D341Med (cell line): Measurements from ENCODE around the gene GCSAML.
"Not testable (repeated sequence)": the region's sequence is repeated elsewhere in the genome, so short reads cannot be mapped to it uniquely, and the experiment has no call there.

Source experiments
- DNase-seq: peaks from one replicate; pipeline ENCODE4 v3.0.0; 2012; ENCODE audit warnings: low spot score

The GCSAML gene

GRCh38 chr1:247548769-247549182 is at the start of gene GCSAML:
TSS of gene GCSAML (plus strand) at chr1:247549134. CDS start at chr1:247549192, 58 bp downstream.
- DNase-seq: no peak

- DNase-seq: no peak
These were observed 48.1 kb upstream of the GCSAML start for GRCh38 chr1:247500865-247501264.

- DNase-seq: no peak
These were observed 42.1 kb upstream of the GCSAML start for GRCh38 chr1:247506831-247507230.

GRCh38 chr1:247517795-247518612 is 30.9 kb upstream of the GCSAML start:
- peak; percentile 25 for DNase-seq

- no peak for DNase-seq
These were observed 30.4 kb upstream of the GCSAML start for GRCh38 chr1:247518613-247518891.

- not testable (repeated sequence) for DNase-seq
These were observed 27.0 kb upstream of the GCSAML start for GRCh38 chr1:247521886-247522285.

- DNase-seq: no peak
These were observed 20.0 kb upstream of the GCSAML start for GRCh38 chr1:247528812-247529474.

GRCh38 chr1:247529771-247530355 is 19.1 kb upstream of the GCSAML start:
- DNase-seq: no peak

- peak; percentile 33 for DNase-seq
These were observed 18.1 kb upstream of the GCSAML start for GRCh38 chr1:247530785-247531184.

GRCh38 chr1:247531937-247532336 is 17.0 kb upstream of the GCSAML start:
- no peak for DNase-seq

- no peak for DNase-seq
These were observed 13.5 kb upstream of the GCSAML start for GRCh38 chr1:247535402-247535801.

GRCh38 chr1:247536340-247536739 is 12.6 kb upstream of the GCSAML start, which contains the start of gene OR2C3:
TSS of gene OR2C3 (minus strand) at chr1:247536440. CDS start at chr1:247532511, 3,929 bp downstream.
- no peak for DNase-seq

GRCh38 chr1:247538561-247538960 is 10.4 kb upstream of the GCSAML start:
- DNase-seq: no peak

- DNase-seq: no peak
These were observed 9.7 kb upstream of the GCSAML start for GRCh38 chr1:247539215-247539614.

- no peak for DNase-seq
These were observed 8.4 kb upstream of the GCSAML start for GRCh38 chr1:247540581-247540980.

GRCh38 chr1:247542811-247543210 is 6.1 kb upstream of the GCSAML start:
- no peak for DNase-seq

GRCh38 chr1:247548092-247548491 is 842 bp upstream of the GCSAML start:
- DNase-seq: no peak

GRCh38 chr1:247551721-247552120 is 2.8 kb downstream of the GCSAML start:
- DNase-seq: no peak

- no peak for DNase-seq
These were observed 3.3 kb downstream of the GCSAML start for GRCh38 chr1:247552231-247552630.

- DNase-seq: no peak
These were observed 9.2 kb downstream of the GCSAML start for GRCh38 chr1:247557926-247558674.

- no peak for DNase-seq
These were observed 12.8 kb downstream of the GCSAML start for GRCh38 chr1:247561711-247562110.

GRCh38 chr1:247562198-247562597 is 13.3 kb downstream of the GCSAML start:
- no peak for DNase-seq
